ENCODE data around the gene GALNT17.

- TF ChIP-seq CTCF (conservative IDR thresholded peaks at IDR 0.05; ENCODE audit: low read length) (no peak), EZH2phosphoT487 (IDR thresholded peaks at IDR 0.05; ENCODE audit: borderline replicate concordance) (no peak)
Measured at GRCh38 chr7:71497256-71497946, 365.5 kb downstream of the GALNT17 start.

Measured in Loucy (cell line).